ENCODE results near the gene FOXP1. TPM values are rescaled to one million over a fixed set of nuclear protein-coding genes. Genes with fewer than 3 reads are reported as not detected.

Gene FOXP1
- polyA plus RNA-seq, 1 donor (not counting 4 experiments of a cell fraction or from before 2014, with no cell fraction given), result 14.6 TPM

DNA sequence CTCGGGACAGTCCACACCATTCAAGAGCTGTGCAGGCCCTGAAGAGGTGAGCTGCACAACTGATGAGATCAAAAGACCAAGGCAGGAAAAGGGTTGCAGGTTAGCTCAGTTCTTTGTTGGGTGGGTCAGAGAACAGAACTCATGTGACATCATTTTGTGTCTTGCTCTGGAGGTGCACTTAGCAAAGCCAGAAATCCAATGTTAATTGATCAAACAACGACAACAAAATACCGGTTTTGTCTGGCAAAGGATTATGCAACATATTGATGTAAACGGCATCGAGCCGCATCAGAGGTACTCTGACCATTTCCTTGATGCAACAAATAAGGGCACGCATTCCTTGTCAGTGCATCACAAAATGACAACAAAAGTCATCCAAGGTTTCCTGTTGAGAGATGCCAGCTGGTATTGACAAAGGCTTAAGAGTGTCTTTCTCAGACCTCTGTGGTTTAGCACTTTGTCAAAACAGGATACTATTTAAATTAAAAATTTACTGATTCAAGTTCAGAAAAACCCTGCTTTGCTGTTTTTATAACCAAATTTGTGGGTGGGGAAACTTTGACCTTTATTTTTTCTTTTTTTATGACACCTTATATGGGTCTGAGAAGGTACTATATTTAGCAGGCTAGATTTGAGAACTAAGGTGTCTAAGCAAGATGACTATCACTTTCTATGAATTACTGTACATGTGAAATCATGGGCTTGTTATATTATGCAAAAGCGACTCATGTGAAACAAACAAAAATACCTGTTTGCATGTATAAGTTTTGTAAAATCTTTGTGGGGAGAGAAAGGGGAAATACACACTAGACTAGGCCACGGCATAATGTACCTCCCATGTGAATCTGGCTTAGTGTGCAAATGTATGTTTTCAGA, 496.1 kb downstream of the FOXP1 start:
- TF ChIP-seq, protein P1, sequence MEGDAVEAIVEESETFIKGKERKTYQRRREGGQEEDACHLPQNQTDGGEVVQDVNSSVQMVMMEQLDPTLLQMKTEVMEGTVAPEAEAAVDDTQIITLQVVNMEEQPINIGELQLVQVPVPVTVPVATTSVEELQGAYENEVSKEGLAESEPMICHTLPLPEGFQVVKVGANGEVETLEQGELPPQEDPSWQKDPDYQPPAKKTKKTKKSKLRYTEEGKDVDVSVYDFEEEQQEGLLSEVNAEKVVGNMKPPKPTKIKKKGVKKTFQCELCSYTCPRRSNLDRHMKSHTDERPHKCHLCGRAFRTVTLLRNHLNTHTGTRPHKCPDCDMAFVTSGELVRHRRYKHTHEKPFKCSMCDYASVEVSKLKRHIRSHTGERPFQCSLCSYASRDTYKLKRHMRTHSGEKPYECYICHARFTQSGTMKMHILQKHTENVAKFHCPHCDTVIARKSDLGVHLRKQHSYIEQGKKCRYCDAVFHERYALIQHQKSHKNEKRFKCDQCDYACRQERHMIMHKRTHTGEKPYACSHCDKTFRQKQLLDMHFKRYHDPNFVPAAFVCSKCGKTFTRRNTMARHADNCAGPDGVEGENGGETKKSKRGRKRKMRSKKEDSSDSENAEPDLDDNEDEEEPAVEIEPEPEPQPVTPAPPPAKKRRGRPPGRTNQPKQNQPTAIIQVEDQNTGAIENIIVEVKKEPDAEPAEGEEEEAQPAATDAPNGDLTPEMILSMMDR (optimal IDR thresholded peaks at IDR 0.05 in 1 of 3, IDR thresholded peaks at IDR 0.05 in 1 of 3, conservative IDR thresholded peaks at IDR 0.05 in 1 of 3; ENCODE audit: extremely low read depth in 1 of 3, insufficient read depth in 2 of 3, low read length in 3 of 3), result no peak
- no peak for TF ChIP-seq EZH2 (IDR thresholded peaks at IDR 0.05; ENCODE audit: low read length)
- FAIRE-seq, result no peak
- Histone ChIP-seq H3K9me3 (ENCODE audit: control insufficient read depth, low read depth, low read length) (no peaks in the 10 kb centered on the region), H3K36me3 (ENCODE audit: control insufficient read depth in 2 of 2, extremely low read depth in 1 of 2, insufficient read depth in 2 of 2, low read length in 2 of 2) (no peaks in the 10 kb centered on the region), H3K4me2 (ENCODE audit: control insufficient read depth, extremely low read depth, insufficient read depth, low read depth, low read length) (no peak overlapping the region), H3K79me2 (ENCODE audit: control insufficient read depth, insufficient read depth, low read length) (no peaks in the 10 kb centered on the region), H3K4me1 (ENCODE audit: control insufficient read depth, extremely low read depth, insufficient read depth, low read length) (no peaks in the 10 kb centered on the region), H3K9me1 (ENCODE audit: control insufficient read depth, extremely low read depth, insufficient read depth, low read length) (no peaks in the 10 kb centered on the region), H4K20me1 (ENCODE audit: control insufficient read depth, extremely low read depth, insufficient read depth, low read length) (no peaks in the 10 kb centered on the region), H3K9ac (ENCODE audit: control insufficient read depth, extremely low read depth, insufficient read depth, low read length) (no peak overlapping the region), H2AFZ (ENCODE audit: control insufficient read depth, low read length) (no peak overlapping the region), H3K4me3 (ENCODE audit: control insufficient read depth in 2 of 3, extremely low read depth in 1 of 3, insufficient read depth in 2 of 3, low read depth in 1 of 3, low read length in 3 of 3) (no peak overlapping the region), H3K27ac (ENCODE audit: control insufficient read depth, insufficient read depth, low read length) (no peak overlapping the region), H3K27me3 (ENCODE audit: control insufficient read depth, extremely low read depth, insufficient read depth, low read length) (no peaks in the 10 kb centered on the region)
- no peak for DNase-seq (ENCODE audit: low read depth, low spot score)
- dilution Hi-C loops (cut with MboI; ENCODE audit: extremely low pct_ligation_motif_present, low sequenced_read_pairs), result no loop called here

DNA sequence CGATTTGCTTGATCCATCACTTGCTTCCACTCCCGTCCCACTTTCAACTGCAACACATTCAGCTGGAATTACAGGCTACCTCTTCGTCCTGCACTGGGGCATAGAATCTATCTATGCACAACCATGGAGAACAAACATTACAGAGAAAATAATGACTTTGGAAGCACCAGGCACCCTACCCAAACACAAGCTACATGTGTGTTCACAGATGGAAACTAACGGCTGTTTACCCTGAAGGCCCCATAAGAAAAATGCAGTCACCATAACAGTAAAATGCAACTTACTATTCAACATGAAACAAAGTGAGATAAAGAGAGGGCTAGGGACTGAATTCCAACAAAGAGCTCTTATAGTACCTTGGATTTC, 496.8 kb downstream of the FOXP1 start:
- Histone ChIP-seq H3K9me1 (ENCODE audit: control insufficient read depth, extremely low read depth, insufficient read depth, low read length) (no peaks in the 10 kb centered on the region), H3K36me3 (ENCODE audit: control insufficient read depth in 2 of 2, extremely low read depth in 1 of 2, insufficient read depth in 2 of 2, low read length in 2 of 2) (no peaks in the 10 kb centered on the region), H2AFZ (ENCODE audit: control insufficient read depth, low read length) (no peak overlapping the region), H3K4me3 (ENCODE audit: control insufficient read depth in 2 of 3, extremely low read depth in 1 of 3, insufficient read depth in 2 of 3, low read depth in 1 of 3, low read length in 3 of 3) (no peak overlapping the region), H4K20me1 (ENCODE audit: control insufficient read depth, extremely low read depth, insufficient read depth, low read length) (no peaks in the 10 kb centered on the region), H3K4me2 (ENCODE audit: control insufficient read depth, extremely low read depth, insufficient read depth, low read depth, low read length) (no peak overlapping the region), H3K27ac (ENCODE audit: control insufficient read depth, insufficient read depth, low read length) (no peak overlapping the region), H3K27me3 (ENCODE audit: control insufficient read depth, extremely low read depth, insufficient read depth, low read length) (no peaks in the 10 kb centered on the region), H3K79me2 (ENCODE audit: control insufficient read depth, insufficient read depth, low read length) (no peaks in the 10 kb centered on the region), H3K9me3 (ENCODE audit: control insufficient read depth, low read depth, low read length) (no peaks in the 10 kb centered on the region), H3K4me1 (ENCODE audit: control insufficient read depth, extremely low read depth, insufficient read depth, low read length) (no peaks in the 10 kb centered on the region), H3K9ac (ENCODE audit: control insufficient read depth, extremely low read depth, insufficient read depth, low read length) (no peak overlapping the region)
- no peak for DNase-seq (ENCODE audit: low read depth, low spot score)
- dilution Hi-C loops (cut with MboI; ENCODE audit: extremely low pct_ligation_motif_present, low sequenced_read_pairs), result no loop called here
- no peak for TF ChIP-seq EZH2 (IDR thresholded peaks at IDR 0.05; ENCODE audit: low read length)
- TF ChIP-seq, protein P1 (optimal IDR thresholded peaks at IDR 0.05 in 1 of 3, IDR thresholded peaks at IDR 0.05 in 1 of 3, conservative IDR thresholded peaks at IDR 0.05 in 1 of 3; ENCODE audit: extremely low read depth in 1 of 3, insufficient read depth in 2 of 3, low read length in 3 of 3), result no peak
- FAIRE-seq, result no peak

Data from keratinocyte (primary cell).